Left lung (tissue), 10 donors: ENCODE measurements around the gene SMIM8. TPM values are rescaled to one million over a fixed set of nuclear protein-coding genes. Genes with fewer than 3 reads are reported as not detected.

ENCODE experiments used
- ATAC-seq: fragments of 200-7000 bp; cut with Tn5 transposase; one replicate; pipeline ENCODE4 v1.9.1; 2020; ENCODE audit warnings: moderate library complexity
- DNase-seq, 4 donors: peaks; one replicate each; pipeline ENCODE4 v3.0.0-alpha.2; 2013 to 2020
- H3K27ac ChIP-seq, 2 donors: fragments of 200-600 bp; sonication (generic) in 1 of 2; one replicate each; pipeline versions ENCODE4 v1.5.0 to v1.8.0; 2020 to 2021
- H3K27me3 ChIP-seq, 2 donors: fragments of 200-600 bp; sonication (generic) in 1 of 2; one replicate each; pipeline versions ENCODE4 v1.5.0 to v1.8.0; 2020 to 2021
- H3K36me3 ChIP-seq, 2 donors: fragments of 200-600 bp; sonication (generic) in 1 of 2; one replicate each; pipeline versions ENCODE4 v1.5.0 to v1.8.0; 2020 to 2021
- H3K4me1 ChIP-seq, 2 donors: fragments of 200-600 bp; one replicate each; pipeline ENCODE4 v1.8.0; 2021
- H3K4me3 ChIP-seq, 2 donors: fragments of 200-600 bp; sonication (generic) in 1 of 2; one replicate each; pipeline versions ENCODE4 v1.5.0 to v1.8.0; 2020 to 2021; ENCODE audit warnings: mild to moderate bottlenecking in 1 of 2
- H3K9me3 ChIP-seq, 2 donors: fragments of 200-600 bp; sonication (generic) in 1 of 2; one replicate each; pipeline versions ENCODE4 v1.5.0 to v1.8.0; 2020 to 2021
- CTCF ChIP-seq, 2 donors: fragments of 200-600 bp; sonication (generic) in 1 of 2; IDR thresholded peaks; one replicate each; pipeline versions ENCODE4 v1.5.0 to v1.8.0; 2021; ENCODE audit warnings: antibody characterized with exemption in 2 of 2
- intact Hi-C, 2 donors: fragments of 100-400 bp; cut with DNase I; formaldehyde crosslinking; loops; one replicate each; pipeline versions ENCODE4 v1.11.2 to v1.14.2; 2022
- polyA plus RNA-seq, 6 donors: library from polyadenylated mRNA; unstranded; fragments of 120-200 nt; gene quantifications; one replicate each; pipeline ENCODE4 v1.2.1, GENCODE V29; 2013; ENCODE audit not compliant: insufficient read length in 6 of 6
- total RNA-seq, 2 donors: library from RNA; stranded (reverse); fragmentation: NEBNext Ultra II Directional; extraction: Animal tissue kit (Norgen Biotek cat#: 25700); gene quantifications; one replicate each; pipeline ENCODE4 v1.2.1, GENCODE V29; 2021
- donor health status: DM: no; HTN: yes; CAD: no.
- donor health status: DM: no; HTN: no; CAD: no.

The SMIM8 gene
- total and polyA plus RNA-seq, 8 donors = 9.7 to 29.0 (median 24.7) TPM

GRCh38 chr6:87277123-87277522 lies 45.3 kb upstream of the SMIM8 start:
- no peak for ATAC-seq
- peak in 1 of 4 donors; percentile 7 for DNase-seq
- Histone ChIP-seq H3K4me3 (no peak overlapping the region), H3K27me3 (no peaks in the 10 kb centered on the region), H3K27ac (no peak overlapping the region), H3K36me3 (no peaks in the 10 kb centered on the region), H3K4me1 (no peaks in the 10 kb centered on the region), H3K9me3 (no peaks in the 10 kb centered on the region)
- TF ChIP-seq CTCF (IDR thresholded peaks at IDR 0.05) = no peak
- intact Hi-C loops = no loop called here

GRCh38 chr6:87279196-87279595 lies 43.2 kb upstream of the SMIM8 start:
- H3K4me3 ChIP-seq = no peak overlapping the region
- H3K36me3 ChIP-seq = no peaks in the 10 kb centered on the region
- no peaks in the 10 kb centered on the region for H3K27me3 ChIP-seq
- H3K27ac ChIP-seq = no peak overlapping the region
- TF ChIP-seq CTCF (IDR thresholded peaks at IDR 0.05) = no peak
- DNase-seq (no peak), ATAC-seq (no peak)
- intact Hi-C loops = no loop called here
- H3K4me1 ChIP-seq = no peaks in the 10 kb centered on the region
- no peaks in the 10 kb centered on the region for H3K9me3 ChIP-seq

- no peak for TF ChIP-seq CTCF (IDR thresholded peaks at IDR 0.05)
- peak; percentile 73 for ATAC-seq
- intact Hi-C loops = no loop called here
Observed at GRCh38 chr6:87281426-87281825, 41.0 kb upstream of the SMIM8 start.

GRCh38 chr6:87282743-87283142 lies 39.6 kb upstream of the SMIM8 start:
- no peak for DNase-seq
- no peak overlapping the region for H3K4me3 ChIP-seq
- no peak for ATAC-seq
- H3K27me3 ChIP-seq = no peaks in the 10 kb centered on the region
- H3K27ac ChIP-seq = no peak overlapping the region
- intact Hi-C loops = no loop called here
- no peaks in the 10 kb centered on the region for H3K9me3 ChIP-seq
- TF ChIP-seq CTCF (IDR thresholded peaks at IDR 0.05) = no peak
- peaks cover 0 to 1% of the 10 kb centered on the region in 2 donors for H3K4me1 ChIP-seq
- H3K36me3 ChIP-seq = no peaks in the 10 kb centered on the region

More at GRCh38 chr6:87281426-87281825, 41.0 kb upstream of the SMIM8 start:
- H3K27me3 ChIP-seq = no peaks in the 10 kb centered on the region
- H3K36me3 ChIP-seq = no peaks in the 10 kb centered on the region
- no peaks in the 10 kb centered on the region for H3K9me3 ChIP-seq
- H3K4me1 ChIP-seq = no peaks in the 10 kb centered on the region
- H3K4me3 ChIP-seq = no peak overlapping the region
- DNase-seq = no peak
- no peak overlapping the region for H3K27ac ChIP-seq

GRCh38 chr6:87283461-87283860 lies 38.9 kb upstream of the SMIM8 start:
- DNase-seq (no peak), ATAC-seq (no peak)
- Histone ChIP-seq H3K27ac (no peak overlapping the region), H3K36me3 (no peaks in the 10 kb centered on the region), H3K27me3 (no peaks in the 10 kb centered on the region), H3K4me1 (peaks cover 0 to 3% of the 10 kb centered on the region in 2 donors), H3K4me3 (no peak overlapping the region), H3K9me3 (no peaks in the 10 kb centered on the region)
- intact Hi-C loops = no loop called here
- no peak for TF ChIP-seq CTCF (IDR thresholded peaks at IDR 0.05)
